CD4-positive, alpha-beta T cell treated with Interleukin-15 for 1 hour (primary cell): Measurements from ENCODE around the gene IRX4.

Experiments
- DNase-seq: peaks from one replicate; pipeline ENCODE4 v3.0.0-alpha.2; 2020

Gene IRX4

GRCh38 chr5:1890296-1890695, 7.6 kb upstream of the IRX4 start:
- DNase-seq: no peak

- DNase-seq: no peak
Measured at GRCh38 chr5:1889321-1890065, 6.8 kb upstream of the IRX4 start.

- DNase-seq: no peak
Measured at GRCh38 chr5:1888541-1889251, 6.0 kb upstream of the IRX4 start.

- DNase-seq: no peak
Measured at GRCh38 chr5:1887588-1888360, 5.0 kb upstream of the IRX4 start.

- no peak for DNase-seq
Measured at GRCh38 chr5:1886846-1887587, 4.3 kb upstream of the IRX4 start.

GRCh38 chr5:1885868-1886845, 3.4 kb upstream of the IRX4 start:
- no peak for DNase-seq

GRCh38 chr5:1885404-1885755, 2.7 kb upstream of the IRX4 start:
- DNase-seq: no peak

GRCh38 chr5:1884678-1885403, 2.1 kb upstream of the IRX4 start:
- DNase-seq: no peak

- DNase-seq: no peak
Measured at GRCh38 chr5:1883925-1884677, 1.4 kb upstream of the IRX4 start.

- DNase-seq: no peak
Measured at GRCh38 chr5:1883120-1883924, 597 bp upstream of the IRX4 start.

- DNase-seq: no peak
Measured at GRCh38 chr5:1881731-1882336, 891 bp downstream of the IRX4 start.

- DNase-seq: no peak
Measured at GRCh38 chr5:1881098-1881572, 1.6 kb downstream of the IRX4 start.

- no peak for DNase-seq
Measured at GRCh38 chr5:1880377-1881025, 2.2 kb downstream of the IRX4 start.

GRCh38 chr5:1879292-1880263, 3.1 kb downstream of the IRX4 start:
- no peak for DNase-seq

- no peak for DNase-seq
Measured at GRCh38 chr5:1878050-1878849, 4.5 kb downstream of the IRX4 start.
